Hematopoietic multipotent progenitor cell treated with erythropoietin and hydrocortisone succinate and interleukin-3 and kit ligand, for 15 days (in vitro differentiated cells): ENCODE measurements around the gene AIFM2.
A peak's percentile ranks its signal among the peaks of the same experiment; 100 is the strongest.
"Not testable (repeated sequence)": the region's sequence is repeated elsewhere in the genome, so short reads cannot be mapped to it uniquely, and the experiment has no call there.

Experiments used
- DNase-seq: peaks from one replicate; pipeline ENCODE4 v3.0.0-alpha.2; 2015; ENCODE audit warnings: low spot score

AIFM2 gene

DNA sequence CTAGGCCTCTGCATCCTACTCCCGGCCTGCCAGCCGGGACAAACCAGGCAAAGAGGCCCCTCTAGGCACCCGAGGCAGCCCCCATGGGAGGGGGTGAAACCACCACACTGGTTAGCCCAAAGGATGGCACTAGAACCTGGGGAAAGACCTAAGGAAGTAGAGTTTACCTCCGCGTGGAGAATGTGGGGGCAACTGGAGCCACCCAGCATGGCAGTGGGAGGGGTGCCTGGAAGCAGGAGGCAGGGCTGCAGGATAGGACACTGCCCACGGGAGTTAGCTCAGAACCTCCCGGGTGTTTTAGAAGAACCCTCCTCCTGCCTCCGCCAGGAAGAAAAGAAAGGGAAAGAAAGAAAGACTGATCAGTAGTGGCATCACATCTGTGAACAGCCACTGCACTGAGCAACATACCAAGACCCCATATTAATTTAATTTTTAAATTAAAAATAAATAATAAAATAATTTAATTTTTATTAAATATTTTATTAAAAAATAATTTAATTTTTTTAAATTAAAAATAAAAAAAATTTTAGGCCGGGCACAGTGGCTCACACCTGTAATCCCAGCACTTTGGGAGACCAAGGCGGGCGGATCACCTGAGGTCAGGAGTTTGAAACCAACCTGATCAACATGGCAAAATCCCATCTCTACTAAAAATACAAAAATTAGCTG is 11.2 kb downstream of the AIFM2 start:
- DNase-seq = no peak

DNA sequence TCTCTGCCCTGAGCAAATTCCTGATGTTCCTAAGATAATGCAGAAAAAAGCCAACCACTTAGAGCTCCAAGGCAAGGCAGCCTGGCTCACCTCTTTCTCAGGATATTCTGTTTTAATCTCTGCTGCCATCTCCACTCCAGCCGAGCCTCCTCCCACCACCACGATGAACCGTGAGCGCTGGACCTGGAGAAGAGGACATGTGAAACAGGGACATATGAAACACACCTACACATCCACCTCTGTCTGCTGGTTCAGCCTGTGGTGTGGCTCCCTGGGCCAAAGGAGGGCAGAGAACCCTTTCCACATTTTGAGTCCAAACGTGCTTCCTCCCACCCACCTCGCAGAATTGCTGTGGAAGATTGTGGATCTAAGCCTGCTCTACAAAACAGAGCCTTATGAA is 12.2 kb downstream of the AIFM2 start:
- no peak for DNase-seq

DNA sequence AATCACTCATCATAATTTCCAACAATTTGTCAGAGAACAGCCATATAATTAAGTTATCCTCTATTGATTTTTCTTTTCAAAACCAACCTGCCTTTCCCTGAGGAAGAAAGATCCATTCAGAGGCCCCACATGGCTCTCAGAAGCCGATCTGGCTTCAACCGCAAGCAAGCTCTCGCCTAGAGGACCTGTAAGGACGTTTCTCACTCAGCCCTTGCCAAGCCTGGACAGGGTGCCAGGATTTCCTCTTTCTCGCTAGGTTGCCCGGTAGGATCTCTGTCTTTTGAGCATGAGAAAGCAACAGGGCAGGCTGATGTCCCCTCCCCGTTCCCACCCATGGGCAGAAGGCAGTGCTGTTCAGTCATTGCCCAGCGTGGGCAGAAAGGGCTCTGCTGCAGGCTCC is 13.0 kb downstream of the AIFM2 start:
- DNase-seq = no peak

DNA sequence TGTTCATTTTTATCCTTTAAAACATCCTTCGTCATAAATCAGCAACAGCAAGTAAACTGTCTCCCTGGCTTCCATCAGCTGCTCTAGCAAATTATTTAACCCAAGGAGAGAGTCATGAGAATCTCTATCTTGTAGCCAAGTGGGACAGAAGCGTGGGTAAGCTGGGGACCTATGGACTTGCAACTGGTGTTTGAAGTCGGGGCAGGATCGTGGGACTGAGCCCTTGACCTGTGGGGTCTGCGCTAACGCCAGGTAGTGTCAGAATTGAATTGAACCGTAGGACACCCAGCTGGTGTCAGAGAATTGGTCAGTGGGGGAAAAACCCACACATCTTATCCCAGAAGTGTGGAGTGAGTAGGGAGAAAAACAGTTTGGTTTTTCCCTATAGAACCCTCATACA is 13.4 kb downstream of the AIFM2 start:
- DNase-seq = no peak

DNA sequence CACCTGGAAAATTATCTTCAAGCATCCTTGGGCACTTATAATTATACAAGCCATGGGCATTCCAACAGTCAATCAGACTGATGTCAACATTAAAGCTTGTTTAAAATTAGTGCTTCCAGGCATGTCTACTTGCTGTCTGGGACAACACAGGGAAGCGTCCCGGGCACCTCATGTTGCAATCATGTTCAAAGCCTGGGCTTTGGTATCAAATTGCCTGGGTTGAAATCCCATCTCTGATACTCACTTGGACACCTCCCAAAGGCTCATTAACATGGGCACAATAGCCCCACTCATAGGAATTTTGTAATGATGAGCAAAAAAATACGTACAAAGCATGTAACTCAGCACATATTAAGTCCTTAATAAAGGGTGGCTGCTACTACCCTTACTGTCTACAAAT is 14.4 kb downstream of the AIFM2 start:
- no peak for DNase-seq

DNA sequence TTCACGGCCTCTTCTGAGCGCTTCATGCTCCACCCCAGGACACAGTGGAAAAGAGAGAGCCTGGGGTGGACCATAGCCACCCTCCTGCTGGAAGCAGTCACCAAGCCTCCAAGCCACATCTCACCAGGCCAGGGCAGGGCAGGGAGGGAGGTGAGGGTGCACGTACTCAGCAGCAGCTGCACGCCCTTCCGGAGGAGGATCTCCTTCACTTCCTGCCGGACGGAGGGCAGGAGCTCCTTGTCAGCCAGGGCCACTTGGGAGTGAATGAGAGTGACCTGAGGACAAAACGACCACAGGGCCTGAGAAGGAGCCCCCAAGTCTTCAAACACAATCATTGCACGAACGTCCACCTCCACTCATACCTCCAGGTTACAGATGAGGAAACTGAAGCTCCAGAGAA is 15.0 kb downstream of the AIFM2 start:
- no peak for DNase-seq

DNA sequence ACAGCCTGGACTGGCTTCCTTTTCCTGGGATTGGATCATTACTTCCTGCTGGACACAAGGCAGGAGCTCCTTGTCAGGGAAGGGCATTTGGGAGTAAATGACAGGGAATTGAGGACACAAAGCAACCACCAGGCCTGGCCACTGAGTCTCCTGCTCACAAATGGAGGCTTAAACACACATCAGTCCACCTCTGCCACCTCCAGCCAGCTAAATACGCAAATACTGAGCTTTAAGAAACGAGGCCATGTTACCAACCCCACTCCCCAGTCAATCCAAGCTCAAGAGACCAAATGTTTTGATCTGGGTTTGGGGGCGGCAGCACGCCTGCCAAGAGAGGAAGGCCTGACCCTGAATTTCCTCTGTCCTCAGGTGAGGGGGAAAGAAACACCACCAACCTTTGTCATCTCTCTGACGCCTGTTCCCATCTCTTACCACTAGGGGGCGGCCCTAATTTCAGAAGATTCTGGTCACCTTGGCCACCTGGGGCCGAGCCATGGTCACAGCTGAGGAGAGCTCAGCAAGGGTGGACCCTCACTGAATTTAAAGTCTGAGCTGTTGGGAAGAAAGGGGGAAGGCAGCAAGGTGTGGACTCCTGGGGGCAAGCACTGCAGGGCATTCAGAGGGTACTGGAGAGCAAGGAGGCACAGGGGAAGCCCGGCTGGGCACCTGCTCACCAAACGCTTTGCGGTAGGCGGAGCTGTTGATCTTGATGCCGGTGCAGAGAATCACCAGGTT is 16.5 kb downstream of the AIFM2 start:
- DNase-seq = peak; percentile 68

DNA sequence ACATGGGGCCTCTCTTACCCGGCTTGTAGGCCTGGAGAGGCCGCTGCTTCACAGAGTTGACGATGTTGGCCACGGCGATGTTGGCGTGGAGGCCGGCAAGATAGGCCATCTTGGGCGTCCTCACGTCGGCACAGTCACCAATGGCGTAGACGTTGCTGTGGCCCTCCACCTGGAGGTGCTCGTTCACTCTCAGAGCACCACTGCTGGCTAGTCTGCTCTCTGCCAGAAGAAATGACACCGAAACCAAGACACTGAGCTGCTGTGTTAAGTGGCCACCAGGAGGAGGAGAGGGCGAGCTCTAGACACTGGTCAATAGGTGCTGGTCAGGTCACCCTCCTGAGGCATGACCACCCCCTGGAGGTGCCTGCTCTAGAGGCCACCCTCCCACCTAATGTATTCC is 17.7 kb downstream of the AIFM2 start:
- no peak for DNase-seq

DNA sequence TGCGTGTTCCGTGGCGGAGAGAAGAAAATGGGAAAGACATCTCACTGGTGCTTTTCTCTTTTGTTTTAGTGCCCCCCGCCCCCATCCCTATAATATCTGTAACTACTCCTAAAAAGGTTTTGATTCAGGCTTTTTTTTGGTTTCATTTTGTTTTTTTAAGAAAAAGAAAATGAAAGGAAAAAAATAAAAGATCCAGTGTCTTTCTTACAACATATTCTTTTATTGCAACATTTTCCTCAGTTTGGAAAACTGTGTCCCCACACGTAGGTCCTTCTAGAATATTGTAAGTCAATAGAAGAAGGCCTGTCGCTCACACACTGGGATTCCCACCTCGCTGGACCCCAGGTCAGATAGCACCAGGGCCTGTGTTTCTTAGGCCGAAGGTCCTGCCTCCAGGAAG is 20.6 kb downstream of the AIFM2 start:
- no peak for DNase-seq

DNA sequence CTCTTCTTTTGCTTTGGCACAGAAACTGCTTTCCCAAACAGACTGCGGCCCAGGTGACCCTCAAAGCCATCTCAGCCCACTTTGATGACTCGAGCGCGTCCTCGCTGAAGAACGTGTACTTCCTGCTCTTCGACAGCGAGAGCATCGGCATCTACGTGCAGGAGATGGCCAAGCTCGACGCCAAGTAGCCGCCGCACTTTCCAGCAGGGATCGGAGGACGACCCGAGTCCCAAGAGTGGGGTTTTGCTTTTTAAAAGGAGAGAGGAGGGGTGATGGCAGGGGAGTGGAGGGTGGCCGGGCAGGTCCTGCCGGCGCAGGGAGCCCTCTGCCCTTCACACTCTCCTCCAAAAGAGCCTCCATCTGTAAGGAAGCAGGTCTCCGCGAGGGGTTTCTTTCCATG is 21.1 kb downstream of the AIFM2 start:
- DNase-seq = no peak

DNA sequence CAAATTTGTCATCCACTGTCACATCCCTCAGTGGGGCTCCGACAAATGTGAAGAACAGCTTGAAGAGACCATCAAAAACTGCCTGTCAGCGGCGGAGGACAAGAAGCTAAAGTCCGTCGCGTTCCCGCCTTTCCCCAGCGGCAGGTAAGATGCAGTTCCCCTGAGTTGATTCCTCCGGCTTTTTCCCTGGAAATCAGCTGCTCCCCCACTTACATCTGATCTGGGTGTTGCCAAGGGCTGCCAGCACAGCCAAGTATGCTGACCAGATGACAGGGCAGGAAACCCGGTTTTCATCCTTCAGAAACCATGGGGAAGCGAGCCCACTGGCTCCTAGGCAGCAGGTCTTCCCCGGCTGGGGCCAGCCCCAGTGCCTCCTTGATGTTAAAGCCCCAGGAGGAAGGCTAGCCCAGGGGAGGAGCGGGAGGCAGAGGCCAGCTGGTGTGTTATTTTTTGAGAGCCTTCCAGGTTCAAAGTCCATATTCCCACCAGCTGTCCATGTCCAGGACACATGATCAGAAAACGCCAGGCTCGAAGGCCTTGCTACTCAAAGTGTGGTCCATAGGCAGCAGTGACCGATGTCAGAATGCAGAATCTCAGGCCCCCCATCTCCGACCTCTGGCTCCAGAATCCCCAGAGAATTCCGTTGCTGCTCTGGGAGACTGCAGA is 23.4 kb downstream of the AIFM2 start:
- no peak for DNase-seq

DNA sequence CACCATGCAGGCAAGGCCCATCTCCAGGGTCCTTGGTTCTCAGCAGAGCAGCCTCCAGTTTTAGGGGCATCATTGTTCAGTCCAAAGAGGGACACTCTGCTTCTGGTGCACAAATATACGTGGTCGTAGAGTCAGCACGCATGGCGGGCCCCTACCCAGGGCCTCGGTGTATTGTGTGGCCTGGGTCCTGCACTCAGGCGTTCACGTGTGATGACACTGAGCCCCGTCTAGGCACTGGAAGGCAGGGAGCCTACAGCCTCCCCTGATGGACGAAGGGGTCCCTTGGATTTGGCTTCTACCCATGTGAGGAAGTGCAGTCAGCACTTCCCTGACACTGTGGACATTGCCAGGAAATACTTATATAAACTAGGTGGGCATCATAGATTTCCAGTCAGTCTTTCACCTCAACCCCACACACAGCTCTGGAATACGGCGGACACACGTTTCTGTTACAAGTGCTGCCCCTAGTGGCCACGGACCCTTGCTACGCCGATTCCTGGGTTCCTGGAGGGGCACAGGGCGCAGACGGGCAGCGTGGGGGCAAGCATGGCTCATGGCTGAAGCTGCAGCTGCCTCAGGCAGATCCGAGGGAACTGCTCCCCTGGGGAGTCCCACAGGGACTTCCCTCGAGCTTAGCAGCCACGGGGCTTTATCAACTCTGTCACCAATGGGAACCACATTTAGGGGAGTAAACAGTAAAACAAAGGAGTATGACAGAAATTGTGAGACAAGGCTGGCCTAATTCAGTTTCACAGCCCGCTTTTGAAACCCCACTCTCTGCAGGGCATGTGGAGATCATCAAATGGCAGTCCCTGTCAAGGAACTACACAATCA is 25.4 kb downstream of the AIFM2 start:
- DNase-seq = peak; percentile 10

DNA sequence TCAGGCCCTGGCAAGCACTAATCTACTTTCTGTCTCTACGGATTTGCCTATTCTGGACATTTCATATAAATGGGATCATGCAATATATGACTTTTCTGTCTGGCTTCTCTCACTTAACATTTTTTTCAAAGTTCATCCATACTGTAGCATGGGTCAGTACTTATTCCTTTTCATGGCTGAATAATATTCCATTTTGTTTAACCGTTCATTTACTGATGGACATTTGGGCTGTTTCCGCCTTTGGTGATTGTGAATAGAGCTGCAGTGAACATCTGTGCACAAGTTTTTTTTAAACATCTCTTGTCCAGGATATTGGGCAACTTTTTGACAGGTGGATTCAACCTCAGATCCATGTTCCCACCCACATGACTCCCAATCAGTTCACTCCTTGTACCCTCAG is 31.0 kb downstream of the AIFM2 start:
- DNase-seq = no peak

DNA sequence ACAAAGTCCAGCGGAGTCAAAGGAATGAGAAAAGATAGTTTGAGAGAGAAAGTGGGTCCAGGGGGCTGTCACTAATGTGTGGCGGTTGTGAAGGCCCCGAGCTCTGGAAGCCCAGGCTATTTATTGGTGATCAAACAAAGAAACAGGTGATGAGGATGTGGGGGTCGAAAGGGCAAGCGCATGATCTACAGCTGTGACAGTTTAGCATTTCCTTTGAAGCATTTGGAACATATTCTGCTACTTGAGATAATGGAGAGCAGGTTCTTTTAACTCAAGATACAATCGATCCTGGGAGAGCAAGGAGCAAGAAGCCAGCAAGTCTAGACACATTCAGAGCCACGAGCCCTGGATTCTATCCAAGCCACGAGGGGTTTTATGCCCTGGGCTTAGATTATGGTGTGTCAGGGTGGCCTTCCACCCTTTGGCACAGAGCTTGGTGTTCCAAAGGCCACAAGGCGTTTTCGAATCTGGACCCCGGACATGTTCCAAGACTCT is 31.5 kb downstream of the AIFM2 start:
- DNase-seq = not testable (repeated sequence)

DNA sequence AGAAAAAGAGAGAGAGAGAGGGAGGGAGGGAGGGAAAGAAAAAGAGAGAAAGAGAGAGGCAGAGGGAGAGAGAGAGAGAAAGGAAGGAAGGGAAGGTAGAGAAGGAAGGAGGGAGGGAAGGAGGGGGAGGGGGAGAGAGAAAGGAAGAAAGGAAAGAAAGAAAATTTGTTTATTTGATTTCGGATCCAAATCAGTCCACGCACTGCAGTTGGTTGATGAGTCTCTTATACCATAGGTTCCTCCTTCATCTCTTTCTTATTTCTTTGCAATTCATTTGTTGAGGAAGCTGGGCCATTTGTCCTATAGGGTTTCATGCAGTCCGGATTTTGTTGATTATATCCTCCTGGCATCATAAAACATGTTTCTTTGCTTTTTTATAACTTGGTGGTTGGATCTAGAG is 34.4 kb downstream of the AIFM2 start:
- DNase-seq = no peak

DNA sequence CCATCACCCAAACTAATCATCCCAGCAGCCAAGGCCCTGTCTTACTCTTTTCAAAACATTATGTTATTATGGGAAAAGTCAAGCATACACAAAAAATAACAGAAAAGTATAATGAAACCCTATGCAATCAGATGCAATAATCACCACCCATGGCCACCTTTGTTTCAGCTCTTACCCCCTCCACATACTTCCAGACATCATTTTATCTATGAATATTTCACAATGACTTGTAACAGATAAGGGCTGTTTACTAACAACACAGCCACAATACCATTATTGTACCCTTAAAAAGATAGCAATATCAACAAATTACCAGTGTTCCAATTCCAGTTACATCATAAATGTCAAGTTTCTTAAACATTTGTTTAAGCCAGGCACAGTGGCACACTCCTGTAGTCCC is 35.2 kb downstream of the AIFM2 start:
- no peak for DNase-seq

DNA sequence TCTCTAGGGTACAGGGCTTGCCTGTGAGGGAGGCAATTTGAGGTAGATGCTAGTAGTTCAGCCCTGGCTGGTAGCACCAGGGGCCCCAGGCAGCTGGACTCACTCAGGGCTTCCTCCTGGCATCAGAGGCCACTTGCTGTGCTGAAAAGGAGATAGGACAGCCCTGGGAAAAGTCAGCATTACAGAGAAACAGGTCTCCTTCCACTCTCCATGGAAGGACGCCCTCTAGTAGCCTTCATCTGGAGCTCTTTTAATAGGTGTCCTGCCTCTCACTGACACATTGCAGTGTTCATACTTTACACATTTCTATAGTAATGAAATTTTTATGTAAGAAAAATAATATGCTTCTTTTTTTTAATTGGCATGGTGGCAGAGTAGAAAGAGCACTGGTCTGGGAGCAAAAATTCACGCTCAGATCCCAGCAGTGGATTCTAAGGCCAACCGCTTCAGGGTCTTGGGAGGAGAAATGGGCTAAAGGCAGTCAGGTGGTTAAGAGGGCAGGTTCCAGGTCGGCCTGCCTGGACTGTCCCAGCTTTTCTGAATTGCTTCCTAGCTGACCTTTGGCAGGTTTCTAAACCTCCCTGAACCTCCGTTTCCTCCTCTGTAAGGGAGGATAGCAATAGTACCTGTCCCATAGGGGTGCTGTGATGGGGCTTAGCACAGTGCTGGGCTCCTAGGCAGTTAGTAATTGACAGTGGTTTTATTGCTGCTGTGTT is 35.8 kb downstream of the AIFM2 start:
- DNase-seq = no peak

DNA sequence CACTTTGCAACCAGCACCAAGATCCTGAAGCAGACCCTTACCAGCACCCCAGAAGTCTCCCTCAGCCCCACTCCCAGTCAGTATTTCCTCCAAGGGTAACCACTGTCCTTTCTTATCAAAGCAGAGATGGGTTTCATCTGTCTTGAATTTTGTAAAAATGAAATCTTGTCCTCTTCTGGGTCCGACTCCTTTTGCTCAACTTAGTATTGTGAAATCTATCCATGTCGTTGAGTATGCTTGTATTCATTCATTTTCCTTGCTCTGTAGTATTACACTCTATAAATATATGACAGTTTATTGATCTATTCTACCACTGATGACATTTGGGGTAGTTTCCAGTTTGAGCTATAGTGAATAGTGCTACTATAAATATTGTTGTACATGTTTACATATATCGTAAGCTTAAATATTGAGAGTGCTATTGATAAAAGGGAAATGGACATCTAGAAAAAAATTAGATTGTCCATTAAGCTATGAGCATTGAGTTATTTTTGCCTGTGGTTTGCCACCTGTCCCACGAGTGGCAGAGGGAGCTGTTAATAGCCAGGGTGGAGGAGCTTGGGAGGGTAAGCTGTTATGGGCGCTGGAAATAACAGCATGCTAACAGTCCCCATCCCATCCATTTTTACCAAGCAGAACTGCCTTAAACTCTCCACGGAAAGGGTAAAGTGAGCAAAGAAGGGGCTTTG is 36.5 kb downstream of the AIFM2 start:
- DNase-seq = no peak

DNA sequence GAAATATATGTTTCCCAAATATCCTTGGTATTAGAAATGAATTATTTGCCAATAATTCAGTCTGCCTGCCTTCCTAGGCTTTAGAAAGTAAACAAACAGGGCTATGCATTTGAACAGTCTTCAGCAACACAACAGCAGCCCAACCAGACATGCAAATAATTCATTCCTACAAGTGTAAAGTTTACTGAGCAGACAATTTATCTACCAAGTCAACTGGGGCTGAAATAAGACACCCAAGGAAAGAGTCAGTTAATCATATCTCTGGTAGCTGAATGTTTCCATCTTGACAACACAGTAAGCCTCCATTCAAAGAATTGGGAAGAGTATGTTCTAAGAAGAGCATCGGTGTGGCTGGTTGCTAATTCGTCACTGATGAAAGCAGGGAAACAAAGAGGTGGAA is 38.4 kb downstream of the AIFM2 start:
- DNase-seq = no peak

DNA sequence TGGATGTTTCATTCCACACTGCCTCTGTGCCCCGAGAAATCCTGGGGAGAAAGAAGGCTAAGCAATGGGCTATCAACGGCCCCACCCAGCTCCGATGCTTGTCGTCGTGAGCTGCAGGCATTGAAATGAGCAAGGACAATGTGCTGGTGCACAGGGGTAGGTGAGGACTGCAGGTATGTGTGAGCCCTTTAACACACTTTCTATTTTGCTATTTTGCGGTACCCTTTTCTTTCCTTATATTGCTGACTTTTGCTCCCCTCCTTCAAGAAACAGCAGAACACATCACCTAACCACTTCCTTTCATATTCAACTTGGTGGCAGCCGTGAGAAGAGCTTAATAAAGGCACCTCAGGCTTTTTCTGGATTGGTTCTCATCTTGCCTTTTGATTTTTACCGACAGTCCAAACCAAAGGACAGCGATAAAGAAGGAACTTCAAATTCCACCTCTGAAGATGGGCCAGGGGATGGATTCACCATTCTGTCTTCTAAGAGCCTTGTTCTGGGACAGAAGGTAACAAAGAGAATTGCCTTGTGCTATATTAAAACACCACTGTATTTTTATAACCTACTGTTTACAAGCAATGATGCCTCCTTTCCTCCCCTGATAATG is 39.2 kb downstream of the AIFM2 start:
- DNase-seq = no peak

DNA sequence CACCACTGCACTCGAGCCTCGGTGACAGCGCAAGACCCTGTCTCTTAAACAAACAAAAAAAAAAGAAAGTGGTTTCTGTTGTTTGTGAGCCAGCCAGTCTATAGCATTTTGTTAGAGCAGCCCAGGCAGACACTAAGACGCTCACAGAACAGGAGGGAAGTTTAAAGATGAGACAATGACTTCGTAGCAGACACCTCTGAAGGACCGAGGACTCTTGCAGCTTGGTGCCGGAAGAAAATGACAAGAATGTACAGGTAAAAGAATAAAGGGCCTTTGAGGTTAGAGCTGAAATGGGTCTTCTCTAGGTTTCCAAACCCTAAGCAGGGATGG is 40.3 kb downstream of the AIFM2 start:
- no peak for DNase-seq
